Measurements from ENCODE around the gene FLNC. TPM values are rescaled to one million over a fixed set of nuclear protein-coding genes. Genes with fewer than 3 reads are reported as not detected.

The FLNC gene
- total and polyA plus RNA-seq, 2 of the 13 experiments (the other 11 are each of a cell fraction or from before 2014, with no cell fraction given) = 0.02 TPM; not detected in 1

DNA sequence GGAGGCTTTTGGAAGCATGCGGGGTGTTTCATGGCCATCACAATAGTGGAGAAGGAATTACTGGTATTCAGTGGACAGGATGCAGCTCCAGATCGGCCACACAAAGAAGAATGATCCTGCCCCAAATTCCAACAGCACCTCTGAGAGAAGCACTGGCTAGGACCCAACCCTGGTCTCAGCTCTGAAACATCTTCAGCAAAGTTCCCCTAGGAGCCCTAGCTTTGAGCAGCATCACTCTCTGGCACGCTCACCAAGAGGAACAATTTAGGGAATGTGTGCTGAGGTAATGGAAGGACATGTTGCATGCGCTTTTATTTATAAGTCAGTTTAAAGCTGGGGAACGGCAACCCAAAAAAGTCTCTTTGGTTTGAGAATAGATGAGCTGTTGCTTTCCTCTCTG lies 49.1 kb upstream of the FLNC start (continued):
- TF ChIP-seq ZNF136 (CRISPR knock-in tag; IDR thresholded peaks at IDR 0.05; ENCODE audit: low read depth) = no peak
- TF ChIP-seq ZNF446 (CRISPR knock-in tag; IDR thresholded peaks at IDR 0.05) = no peak
- TF ChIP-seq CC2D1A (CRISPR knock-in tag; IDR thresholded peaks at IDR 0.05) = no peak
- no peak for TF ChIP-seq PAX8 (CRISPR knock-in tag; IDR thresholded peaks at IDR 0.05; ENCODE audit: borderline replicate concordance)

DNA sequence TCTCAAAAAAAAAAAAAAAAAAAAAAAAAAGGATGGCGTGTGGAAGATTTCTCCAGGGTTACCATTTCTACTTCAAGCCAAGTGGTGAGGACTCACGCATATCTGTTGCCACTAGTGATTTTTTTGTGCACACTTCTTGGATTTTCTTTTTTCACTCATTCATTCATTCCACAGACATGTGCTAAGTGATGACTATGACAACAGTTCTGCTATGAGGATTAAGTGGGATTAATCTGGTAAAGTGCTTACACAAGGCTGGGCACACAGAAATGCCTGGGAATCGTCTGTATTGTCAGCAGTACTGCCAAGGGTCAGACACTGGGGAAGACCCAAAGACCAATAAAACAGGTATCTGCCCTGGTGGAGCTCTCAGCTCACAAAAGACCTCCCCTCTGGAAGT lies 48.4 kb upstream of the FLNC start:
- FAIRE-seq = no peak
- H4K20me1 ChIP-seq (ENCODE audit: insufficient read depth, low read length) = no peaks in the 10 kb centered on the region
- peaks cover 26% of the 10 kb centered on the region for H3K4me1 ChIP-seq (ENCODE audit: insufficient read depth, low read length)
- no peak overlapping the region for H3K4me3 ChIP-seq (replicated peaks in 1 of 3; ENCODE audit: insufficient read depth in 1 of 3, low read depth in 2 of 3, low read length in 3 of 3)
- no peak overlapping the region for H3K9ac ChIP-seq (ENCODE audit: insufficient read depth, low read depth, low read length)
- no peak overlapping the region for H3K27ac ChIP-seq (ENCODE audit: extremely low read length, insufficient read depth, low read length)
- H3K4me2 ChIP-seq (ENCODE audit: low read depth, low read length) = no peak overlapping the region
- H3K79me2 ChIP-seq (ENCODE audit: insufficient read depth, low read length) = no peaks in the 10 kb centered on the region
- BruUV-seq (replicated peaks) = no TSS peak
- no peaks in the 10 kb centered on the region for H3K36me3 ChIP-seq (replicated peaks in 1 of 2; ENCODE audit: control insufficient read depth in 1 of 2, insufficient read depth in 2 of 2, low read length in 2 of 2)
- intact Hi-C loops (cut with micrococcal nuclease; ENCODE audit: unreplicated experiment) (loop anchor here (10.0 kb wide), 1 partner anchor 83 kb away; the partner anchor contains the start of gene ATP6V1F), in situ Hi-C loops (cut with HindIII; ENCODE audit: extremely low pct_ligation_motif_present, low pct_unique_long_range_greater_than_20kb) (no loop called here)
- no peak overlapping the region for H2AFZ ChIP-seq (ENCODE audit: low read length)
- POLR2A ChIA-PET = no interaction called here
- no peak for DNase-seq (ENCODE audit: low spot score)
- H3K27me3 ChIP-seq (ENCODE audit: control insufficient read depth in 1 of 2, insufficient read depth in 2 of 2, low read length in 2 of 2) = no peaks in the 10 kb centered on the region
- 67% methylated on average over 3 of the region's 3 CpGs for WGBS (ENCODE audit: low lambda C conversion rate)
- no peaks in the 10 kb centered on the region for H3K9me3 ChIP-seq (ENCODE audit: low read length)
- CTCF ChIA-PET (ENCODE audit: low intra/inter-chr PET ratio, low total read pairs) = no interaction called here
- ATAC-seq = no peak
- TF ChIP-seq, protein P1, sequence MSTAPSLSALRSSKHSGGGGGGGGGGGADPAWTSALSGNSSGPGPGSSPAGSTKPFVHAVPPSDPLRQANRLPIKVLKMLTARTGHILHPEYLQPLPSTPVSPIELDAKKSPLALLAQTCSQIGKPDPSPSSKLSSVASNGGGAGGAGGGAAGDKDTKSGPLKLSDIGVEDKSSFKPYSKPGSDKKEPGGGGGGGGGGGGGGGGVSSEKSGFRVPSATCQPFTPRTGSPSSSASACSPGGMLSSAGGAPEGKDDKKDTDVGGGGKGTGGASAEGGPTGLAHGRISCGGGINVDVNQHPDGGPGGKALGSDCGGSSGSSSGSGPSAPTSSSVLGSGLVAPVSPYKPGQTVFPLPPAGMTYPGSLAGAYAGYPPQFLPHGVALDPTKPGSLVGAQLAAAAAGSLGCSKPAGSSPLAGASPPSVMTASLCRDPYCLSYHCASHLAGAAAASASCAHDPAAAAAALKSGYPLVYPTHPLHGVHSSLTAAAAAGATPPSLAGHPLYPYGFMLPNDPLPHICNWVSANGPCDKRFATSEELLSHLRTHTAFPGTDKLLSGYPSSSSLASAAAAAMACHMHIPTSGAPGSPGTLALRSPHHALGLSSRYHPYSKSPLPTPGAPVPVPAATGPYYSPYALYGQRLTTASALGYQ (CRISPR knock-in tag; IDR thresholded peaks at IDR 0.05) = no peak
- no peak for TF ChIP-seq ESRRA (CRISPR knock-in tag; IDR thresholded peaks at IDR 0.05; ENCODE audit: low read depth)
- no peak for TF ChIP-seq THAP11 (CRISPR knock-in tag; IDR thresholded peaks at IDR 0.05)
- TF ChIP-seq MXD4 (CRISPR knock-in tag; IDR thresholded peaks at IDR 0.05) = no peak
- TF ChIP-seq ZNF282 (IDR thresholded peaks at IDR 0.05; ENCODE audit: partially characterized antibody) = no peak
- no peak for TF ChIP-seq TCF12 (IDR thresholded peaks at IDR 0.05)
- no peak for TF ChIP-seq TCF12 (CRISPR knock-in tag; IDR thresholded peaks at IDR 0.05)
- TF ChIP-seq HHEX (CRISPR knock-in tag; IDR thresholded peaks at IDR 0.05) = no peak
- TF ChIP-seq KMT2B (CRISPR knock-in tag; IDR thresholded peaks at IDR 0.05) = no peak
- TF ChIP-seq, protein P2, sequence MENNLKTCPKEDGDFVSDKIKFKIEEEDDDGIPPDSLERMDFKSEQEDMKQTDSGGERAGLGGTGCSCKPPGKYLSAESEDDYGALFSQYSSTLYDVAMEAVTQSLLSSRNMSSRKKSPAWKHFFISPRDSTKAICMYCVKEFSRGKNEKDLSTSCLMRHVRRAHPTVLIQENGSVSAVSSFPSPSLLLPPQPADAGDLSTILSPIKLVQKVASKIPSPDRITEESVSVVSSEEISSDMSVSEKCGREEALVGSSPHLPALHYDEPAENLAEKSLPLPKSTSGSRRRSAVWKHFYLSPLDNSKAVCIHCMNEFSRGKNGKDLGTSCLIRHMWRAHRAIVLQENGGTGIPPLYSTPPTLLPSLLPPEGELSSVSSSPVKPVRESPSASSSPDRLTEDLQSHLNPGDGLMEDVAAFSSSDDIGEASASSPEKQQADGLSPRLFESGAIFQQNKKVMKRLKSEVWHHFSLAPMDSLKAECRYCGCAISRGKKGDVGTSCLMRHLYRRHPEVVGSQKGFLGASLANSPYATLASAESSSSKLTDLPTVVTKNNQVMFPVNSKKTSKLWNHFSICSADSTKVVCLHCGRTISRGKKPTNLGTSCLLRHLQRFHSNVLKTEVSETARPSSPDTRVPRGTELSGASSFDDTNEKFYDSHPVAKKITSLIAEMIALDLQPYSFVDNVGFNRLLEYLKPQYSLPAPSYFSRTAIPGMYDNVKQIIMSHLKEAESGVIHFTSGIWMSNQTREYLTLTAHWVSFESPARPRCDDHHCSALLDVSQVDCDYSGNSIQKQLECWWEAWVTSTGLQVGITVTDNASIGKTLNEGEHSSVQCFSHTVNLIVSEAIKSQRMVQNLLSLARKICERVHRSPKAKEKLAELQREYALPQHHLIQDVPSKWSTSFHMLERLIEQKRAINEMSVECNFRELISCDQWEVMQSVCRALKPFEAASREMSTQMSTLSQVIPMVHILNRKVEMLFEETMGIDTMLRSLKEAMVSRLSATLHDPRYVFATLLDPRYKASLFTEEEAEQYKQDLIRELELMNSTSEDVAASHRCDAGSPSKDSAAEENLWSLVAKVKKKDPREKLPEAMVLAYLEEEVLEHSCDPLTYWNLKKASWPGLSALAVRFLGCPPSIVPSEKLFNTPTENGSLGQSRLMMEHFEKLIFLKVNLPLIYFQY (CRISPR knock-in tag; IDR thresholded peaks at IDR 0.05; ENCODE audit: borderline replicate concordance) = no peak
- no peak for TF ChIP-seq SETDB1 (CRISPR knock-in tag; IDR thresholded peaks at IDR 0.05; ENCODE audit: borderline replicate concordance)
- no peak for TF ChIP-seq YY1 (IDR thresholded peaks at IDR 0.05; ENCODE audit: insufficient read depth, insufficient replicate concordance, low read depth, low read length)
- TF ChIP-seq, protein P3, sequence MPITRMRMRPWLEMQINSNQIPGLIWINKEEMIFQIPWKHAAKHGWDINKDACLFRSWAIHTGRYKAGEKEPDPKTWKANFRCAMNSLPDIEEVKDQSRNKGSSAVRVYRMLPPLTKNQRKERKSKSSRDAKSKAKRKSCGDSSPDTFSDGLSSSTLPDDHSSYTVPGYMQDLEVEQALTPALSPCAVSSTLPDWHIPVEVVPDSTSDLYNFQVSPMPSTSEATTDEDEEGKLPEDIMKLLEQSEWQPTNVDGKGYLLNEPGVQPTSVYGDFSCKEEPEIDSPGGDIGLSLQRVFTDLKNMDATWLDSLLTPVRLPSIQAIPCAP (CRISPR knock-in tag; IDR thresholded peaks at IDR 0.05; ENCODE audit: low read depth) = no peak
- TF ChIP-seq ZFP37 (CRISPR knock-in tag; IDR thresholded peaks at IDR 0.05; ENCODE audit: borderline replicate concordance) = no peak
- TF ChIP-seq ZNF672 (CRISPR knock-in tag; IDR thresholded peaks at IDR 0.05) = no peak
- TF ChIP-seq ZFY (CRISPR knock-in tag; IDR thresholded peaks at IDR 0.05) = no peak
